Measurements from ENCODE around the gene C13orf42.

The C13orf42 gene

GRCh38 chr13:51120873-51121272, 9.8 kb upstream of the C13orf42 start:
- DNase-seq (ENCODE audit: low spot score) = peak; percentile 53

GRCh38 chr13:51118809-51119431, 7.8 kb upstream of the C13orf42 start:
- no peak for DNase-seq (ENCODE audit: low spot score)

- no peak for DNase-seq (ENCODE audit: low spot score)
Observed at GRCh38 chr13:51113969-51114368, 2.9 kb upstream of the C13orf42 start.

GRCh38 chr13:51113186-51113881, 2.3 kb upstream of the C13orf42 start:
- no peak for DNase-seq (ENCODE audit: low spot score)

GRCh38 chr13:51112771-51113170, 1.7 kb upstream of the C13orf42 start:
- DNase-seq (ENCODE audit: low spot score) = no peak

GRCh38 chr13:51111997-51112396, 923 bp upstream of the C13orf42 start:
- DNase-seq (ENCODE audit: low spot score) = no peak

- DNase-seq (ENCODE audit: low spot score) = no peak
Observed at GRCh38 chr13:51107996-51108395, 3.1 kb downstream of the C13orf42 start.

GRCh38 chr13:51105046-51105445, 6.0 kb downstream of the C13orf42 start:
- DNase-seq (ENCODE audit: low spot score) = no peak

GRCh38 chr13:51101636-51102235, 9.3 kb downstream of the C13orf42 start:
- no peak for DNase-seq (ENCODE audit: low spot score)

GRCh38 chr13:51097353-51098043, 13.6 kb downstream of the C13orf42 start:
- DNase-seq (ENCODE audit: low spot score) = no peak

- no peak for DNase-seq (ENCODE audit: low spot score)
Observed at GRCh38 chr13:51096131-51096530, 14.9 kb downstream of the C13orf42 start.

GRCh38 chr13:51093574-51093973, 17.5 kb downstream of the C13orf42 start:
- DNase-seq (ENCODE audit: low spot score) = no peak

GRCh38 chr13:51091839-51092238, 19.2 kb downstream of the C13orf42 start:
- DNase-seq (ENCODE audit: low spot score) = no peak

- DNase-seq (ENCODE audit: low spot score) = no peak
Observed at GRCh38 chr13:51083706-51084105, 27.4 kb downstream of the C13orf42 start.

GRCh38 chr13:51080478-51081065, 30.5 kb downstream of the C13orf42 start:
- peak; percentile 16 for DNase-seq (ENCODE audit: low spot score)

GRCh38 chr13:51071493-51071892, 39.6 kb downstream of the C13orf42 start:
- DNase-seq (ENCODE audit: low spot score) = no peak

- DNase-seq (ENCODE audit: low spot score) = peak; percentile 82
Observed at GRCh38 chr13:51070005-51070649, 40.9 kb downstream of the C13orf42 start.

GRCh38 chr13:51068501-51068900, 42.6 kb downstream of the C13orf42 start:
- no peak for DNase-seq (ENCODE audit: low spot score)

GRCh38 chr13:51067706-51068105, 43.4 kb downstream of the C13orf42 start:
- DNase-seq (ENCODE audit: low spot score) = no peak

GRCh38 chr13:51067210-51067701, 43.8 kb downstream of the C13orf42 start:
- DNase-seq (ENCODE audit: low spot score) = no peak

GRCh38 chr13:51066091-51066831, 44.8 kb downstream of the C13orf42 start:
- no peak for DNase-seq (ENCODE audit: low spot score)
